HepG2 (cell line): Measurements from ENCODE around the gene LMAN2L. TPM values are rescaled to one million over a fixed set of nuclear protein-coding genes. Genes with fewer than 3 reads are reported as not detected.

Source experiments
- ARID3A ChIP-seq: IDR thresholded peaks from 2 replicates; pipeline ENCODE4 v1.6.1; 2012; ENCODE audit warnings: low read depth, low read length, improper control_type of control experiment
- ATAD3A ChIP-seq: sonication (generic); formaldehyde crosslinking; IDR thresholded peaks from 2 replicates; pipeline ENCODE4 v1.4.0; 2020; ENCODE audit warnings: missing genetic modification reagents
- EEA1 ChIP-seq: sonication (generic); formaldehyde crosslinking; IDR thresholded peaks from 2 replicates; pipeline ENCODE4 v1.5.1; 2020; ENCODE audit warnings: mild to moderate bottlenecking, missing genetic modification reagents, borderline replicate concordance
- EP300 ChIP-seq, 3 experiments: sonication (generic) in 1 of 3; formaldehyde crosslinking in 1 of 3; IDR thresholded peaks; 2 replicates each; pipeline versions ENCODE4 v1.5.1 to v1.6.1; 2011 to 2020; ENCODE audit warnings: low read depth in 2 of 3, low read length in 2 of 3, borderline replicate concordance in 1 of 3, improper control_type of control experiment in 1 of 3, mild to moderate bottlenecking in 1 of 3, missing genetic modification reagents in 1 of 3, moderate library complexity in 1 of 3
- FOXM1 ChIP-seq: sonication (generic); formaldehyde crosslinking; IDR thresholded peaks from 2 replicates; pipeline ENCODE4 v1.5.0; 2020; ENCODE audit warnings: missing genetic modification reagents
- GABPB1 ChIP-seq: IDR thresholded peaks from 2 replicates; pipeline ENCODE4 v1.6.1; 2016; ENCODE audit warnings: mild to moderate bottlenecking, missing genetic modification reagents, moderate library complexity, missing compliant biosample characterization
- GATA4 ChIP-seq: sonication (generic); IDR thresholded peaks from 2 replicates; pipeline ENCODE4 v1.6.1; 2016; ENCODE audit warnings: antibody characterized with exemption, low read depth, borderline replicate concordance
- GATAD2A ChIP-seq: IDR thresholded peaks from 2 replicates; pipeline ENCODE4 v1.6.1; 2016
- GPN1 ChIP-seq: sonication (generic); formaldehyde crosslinking; IDR thresholded peaks from 2 replicates; pipeline ENCODE4 v1.5.1; 2020; ENCODE audit warnings: missing genetic modification reagents, borderline replicate concordance
- GTF2F1 ChIP-seq: fragments of 150-350 bp; IDR thresholded peaks from 2 replicates; pipeline ENCODE4 v1.6.1; 2014; ENCODE audit warnings: low read length
- IKZF1 ChIP-seq: fragments of 450-650 bp; IDR thresholded peaks from 2 replicates; pipeline ENCODE4 v1.7.1; 2016
- KLF13 ChIP-seq: sonication (generic); formaldehyde crosslinking; IDR thresholded peaks from 2 replicates; pipeline ENCODE4 v1.4.0; 2020; ENCODE audit warnings: mild to moderate bottlenecking, missing genetic modification reagents
- MXD1 ChIP-seq: sonication (generic); formaldehyde crosslinking; IDR thresholded peaks from 2 replicates; pipeline ENCODE4 v1.4.0; 2020; ENCODE audit warnings: mild to moderate bottlenecking, missing genetic modification reagents
- MXD4 ChIP-seq: IDR thresholded peaks from 2 replicates; pipeline ENCODE4 v1.6.1; 2016; ENCODE audit warnings: mild to moderate bottlenecking, missing biosample characterization, missing genetic modification reagents
- PAWR ChIP-seq: sonication (generic); formaldehyde crosslinking; IDR thresholded peaks from 2 replicates; pipeline ENCODE4 v1.4.0; 2020; ENCODE audit warnings: missing genetic modification reagents, mild to moderate bottlenecking, borderline replicate concordance
- PHB2 ChIP-seq: fragments of 450-650 bp; IDR thresholded peaks from 2 replicates; pipeline ENCODE4 v1.6.1; 2018; ENCODE audit not compliant: partially characterized antibody
- RAD51 ChIP-seq: fragments of 450-650 bp; IDR thresholded peaks from 2 replicates; pipeline ENCODE4 v1.6.1; 2016; ENCODE audit warnings: borderline replicate concordance
- RORA ChIP-seq: sonication (generic); formaldehyde crosslinking; IDR thresholded peaks from 2 replicates; pipeline ENCODE4 v1.5.0; 2020; ENCODE audit warnings: mild to moderate bottlenecking, missing genetic modification reagents, moderate library complexity
- SNAPC2 ChIP-seq: sonication (generic); formaldehyde crosslinking; IDR thresholded peaks from 2 replicates; pipeline ENCODE4 v1.8.1; 2022; ENCODE audit warnings: mild to moderate bottlenecking, missing genetic modification reagents
- STAG1 ChIP-seq: sonication (generic); formaldehyde crosslinking; IDR thresholded peaks from 2 replicates; pipeline ENCODE4 v1.4.0; 2020; ENCODE audit warnings: missing genetic modification reagents
- ZNF550 ChIP-seq: sonication (generic); formaldehyde crosslinking; IDR thresholded peaks from 2 replicates; pipeline ENCODE4 v1.4.0; 2020; ENCODE audit warnings: mild to moderate bottlenecking, missing genetic modification reagents, borderline replicate concordance
- ZNF674 ChIP-seq: sonication (generic); formaldehyde crosslinking; IDR thresholded peaks from 2 replicates; pipeline ENCODE4 v1.5.0; 2020; ENCODE audit warnings: low read depth, mild to moderate bottlenecking, missing genetic modification reagents
- polyA plus RNA-seq, 8 experiments: library from polyadenylated mRNA; depleted of rRNA in 3 of 8; stranded (reverse) in 7 of 8; unstranded in 1 of 8; fragments of >200 nt; fragmentation: Illumina TruSeq in 4 of 8; extraction: Trizol in 4 of 8; gene quantifications; 2 replicates each; pipeline versions ENCODE4 v1.2.1 to v1.2.3, GENCODE V29; 2011 to 2016; ENCODE audit warnings: low read depth in 4 of 8, missing spikeins in 1 of 8, mixed read lengths in 1 of 8; ENCODE audit not compliant: insufficient read depth in 1 of 8
- total RNA-seq, 5 experiments: library from RNA; depleted of rRNA; stranded (reverse); fragments of >200 nt; fragmentation: Illumina TruSeq; extraction: Trizol; gene quantifications; 2 replicates each; pipeline ENCODE4 v1.2.3, GENCODE V29; 2016; ENCODE audit warnings: low read depth in 1 of 5
- TF ChIP-seq, protein P1 (sequence below): sonication (generic); formaldehyde crosslinking; IDR thresholded peaks from 2 replicates; pipeline ENCODE4 v1.5.0; 2020; ENCODE audit warnings: missing genetic modification reagents, mild to moderate bottlenecking, borderline replicate concordance
- TF ChIP-seq, protein P2 (sequence below): IDR thresholded peaks from 2 replicates; pipeline ENCODE4 v1.6.1; 2018; ENCODE audit warnings: missing genetic modification reagents, mild to moderate bottlenecking, missing compliant biosample characterization
- TF ChIP-seq, protein P3 (sequence below), 2 experiments: fragments of 450-650 bp in 1 of 2; sonication (generic) in 1 of 2; formaldehyde crosslinking; IDR thresholded peaks; 2 replicates each; pipeline versions ENCODE4 v1.5.0 to v1.8.0; 2020 to 2022; ENCODE audit warnings: mild to moderate bottlenecking in 1 of 2, missing genetic modification reagents in 1 of 2

The LMAN2L gene
- total and polyA plus RNA-seq, 2 of the 13 experiments (the other 11 are each of a cell fraction or from before 2014, with no cell fraction given) = 39.1 to 57.9 TPM

- TF ChIP-seq STAG1 (CRISPR knock-in tag) = no peak; the same call in 1 of the 2 replicates
- TF ChIP-seq ATAD3A (CRISPR knock-in tag) = 0 out of 2 replicates have a peak, but pooled peaks have one; percentile 49
- peak; percentile 50 for TF ChIP-seq GABPB1 (CRISPR knock-in tag)
- 0 out of 2 replicates have a peak, but pooled peaks have one; percentile 21 for TF ChIP-seq GATA4
- no peak for TF ChIP-seq ZNF550 (CRISPR knock-in tag)
- peak; percentile 62; the same call in 1 of the 2 replicates for TF ChIP-seq MXD4 (CRISPR knock-in tag)
- 0 out of 2 replicates have a peak, but pooled peaks have one; percentile 31 for TF ChIP-seq GPN1
- TF ChIP-seq RORA (CRISPR knock-in tag) = no peak
- peak; percentile 9; the same call in 1 of the 2 replicates for TF ChIP-seq FOXM1
- TF ChIP-seq MXD1 (CRISPR knock-in tag) = peak; percentile 67; the same call in 1 of the 2 replicates
- TF ChIP-seq, protein P1, sequence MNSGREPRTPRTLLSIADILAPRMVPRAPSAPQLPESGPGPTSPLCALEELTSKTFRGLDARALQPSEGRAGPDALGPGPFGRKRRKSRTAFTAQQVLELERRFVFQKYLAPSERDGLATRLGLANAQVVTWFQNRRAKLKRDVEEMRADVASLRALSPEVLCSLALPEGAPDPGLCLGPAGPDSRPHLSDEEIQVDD = no peak
- peak; percentile 69; the same call in 1 of the 2 replicates for TF ChIP-seq SNAPC2 (CRISPR knock-in tag)
- no peak for TF ChIP-seq ARID3A
- TF ChIP-seq KLF13 (CRISPR knock-in tag) = no peak
- TF ChIP-seq, protein P2, sequence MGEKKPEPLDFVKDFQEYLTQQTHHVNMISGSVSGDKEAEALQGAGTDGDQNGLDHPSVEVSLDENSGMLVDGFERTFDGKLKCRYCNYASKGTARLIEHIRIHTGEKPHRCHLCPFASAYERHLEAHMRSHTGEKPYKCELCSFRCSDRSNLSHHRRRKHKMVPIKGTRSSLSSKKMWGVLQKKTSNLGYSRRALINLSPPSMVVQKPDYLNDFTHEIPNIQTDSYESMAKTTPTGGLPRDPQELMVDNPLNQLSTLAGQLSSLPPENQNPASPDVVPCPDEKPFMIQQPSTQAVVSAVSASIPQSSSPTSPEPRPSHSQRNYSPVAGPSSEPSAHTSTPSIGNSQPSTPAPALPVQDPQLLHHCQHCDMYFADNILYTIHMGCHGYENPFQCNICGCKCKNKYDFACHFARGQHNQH (CRISPR knock-in tag) = no peak
- no peak for TF ChIP-seq RAD51
- TF ChIP-seq ZNF674 (CRISPR knock-in tag) = peak; percentile 50; the same call in 1 of the 2 replicates
- TF ChIP-seq EEA1 = no peak
- TF ChIP-seq, protein P3, sequence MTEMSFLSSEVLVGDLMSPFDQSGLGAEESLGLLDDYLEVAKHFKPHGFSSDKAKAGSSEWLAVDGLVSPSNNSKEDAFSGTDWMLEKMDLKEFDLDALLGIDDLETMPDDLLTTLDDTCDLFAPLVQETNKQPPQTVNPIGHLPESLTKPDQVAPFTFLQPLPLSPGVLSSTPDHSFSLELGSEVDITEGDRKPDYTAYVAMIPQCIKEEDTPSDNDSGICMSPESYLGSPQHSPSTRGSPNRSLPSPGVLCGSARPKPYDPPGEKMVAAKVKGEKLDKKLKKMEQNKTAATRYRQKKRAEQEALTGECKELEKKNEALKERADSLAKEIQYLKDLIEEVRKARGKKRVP (CRISPR knock-in tag; IDR thresholded peaks at IDR 0.05) = no peak
- TF ChIP-seq IKZF1 = no peak
- no peak for TF ChIP-seq PAWR
- peak; percentile 40; the same call in 1 of the 2 replicates for TF ChIP-seq GATAD2A (CRISPR knock-in tag)
- no peak for TF ChIP-seq PHB2
- TF ChIP-seq GTF2F1 = no peak
- TF ChIP-seq EP300 (IDR thresholded peaks at IDR 0.05; ENCODE audit: low read depth in 2 of 2, low read length in 2 of 2) = 0 out of 4 replicates have a peak, but pooled peaks of 1 of the 2 experiments have one; percentile 8
- TF ChIP-seq EP300 (CRISPR knock-in tag; IDR thresholded peaks at IDR 0.05; ENCODE audit: borderline replicate concordance) = peak; percentile 49; the same call in 1 of the 2 replicates
Observed at GRCh38 chr2:96760036-96760985, 20.4 kb upstream of the LMAN2L start, which contains the start of gene CNNM4 (continued).
